Skeletal muscle cell (primary cell): Measurements from ENCODE around the gene GATA2.

Source experiments
- DNase-seq: peaks from one replicate; pipeline ENCODE4 v3.0.0-alpha.2; 2010; ENCODE audit warnings: low read depth
- H3K4me3 ChIP-seq: 2 replicates; pipeline ENCODE4 v1.5.1; 2011; ENCODE audit warnings: low read depth, mild to moderate bottlenecking, control low read depth, low read length, moderate library complexity

Gene GATA2

DNA sequence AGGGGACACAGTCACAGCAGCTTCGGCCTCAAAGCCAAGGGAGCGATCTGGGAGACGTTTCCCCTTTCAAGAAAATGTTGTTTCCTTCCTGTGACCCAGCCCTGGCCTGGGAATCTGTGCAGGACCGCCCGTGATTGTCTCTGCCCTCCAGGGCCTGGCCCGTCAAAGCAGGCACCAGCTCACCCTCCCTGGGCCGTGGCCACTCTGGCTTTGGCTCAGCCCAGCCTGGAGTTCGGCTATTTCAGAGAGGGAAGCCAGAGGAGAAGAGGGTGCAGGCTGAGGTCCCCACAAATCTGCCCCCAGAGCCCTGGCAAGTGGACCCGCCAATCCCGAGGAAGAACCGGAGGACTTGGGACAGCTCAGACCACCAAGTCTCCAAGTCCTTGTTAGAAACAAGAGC, 12.7 kb downstream of the GATA2 start:
- no peak for DNase-seq
- no peak overlapping the region for H3K4me3 ChIP-seq

GRCh38 chr3:128479558-128480086, 13.4 kb downstream of the GATA2 start:
- DNase-seq: no peak
- no peak overlapping the region for H3K4me3 ChIP-seq

DNA sequence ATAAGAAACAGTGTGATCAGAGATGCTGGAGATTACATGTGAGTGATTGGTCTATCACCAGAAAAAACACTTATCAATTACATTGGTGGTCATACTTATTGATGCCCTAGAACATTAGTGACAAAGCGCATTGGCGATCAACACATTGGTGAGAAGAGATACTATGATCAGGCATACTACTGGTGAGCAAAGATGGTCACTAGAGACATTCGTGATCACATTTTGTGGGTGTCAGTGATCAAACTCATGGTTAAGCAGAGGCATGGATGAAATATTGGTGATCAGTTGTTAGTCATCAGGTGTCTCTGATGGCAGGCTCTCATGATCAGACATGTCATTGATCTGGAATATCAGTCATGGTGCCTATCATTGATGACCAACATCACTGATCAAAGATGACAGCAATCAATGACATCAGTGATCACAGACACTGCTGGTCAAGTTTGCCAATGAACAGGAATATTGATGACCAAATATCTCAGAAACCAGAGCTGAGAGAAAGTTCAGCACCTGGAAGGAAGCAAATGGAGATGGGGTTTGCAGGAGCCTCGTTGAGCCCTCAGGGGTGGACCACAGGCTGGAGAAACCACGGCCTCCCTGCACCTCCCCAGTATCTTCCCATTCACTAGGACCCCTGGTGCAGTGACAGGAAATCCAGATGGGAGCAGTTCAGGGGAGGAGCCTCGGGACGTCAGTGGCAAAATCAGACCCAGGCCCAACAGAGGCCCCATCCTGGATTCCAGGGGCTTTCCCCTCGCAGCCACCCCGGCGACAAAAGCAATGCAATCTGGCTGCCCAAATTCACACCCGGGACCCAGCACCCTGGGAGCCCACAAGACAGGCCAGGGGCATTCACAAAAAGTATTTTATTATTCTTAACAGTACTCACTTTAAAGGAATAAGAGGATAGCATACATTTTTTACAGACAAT, 14.2 kb downstream of the GATA2 start:
- H3K4me3 ChIP-seq: no peak overlapping the region
- DNase-seq: no peak

DNA sequence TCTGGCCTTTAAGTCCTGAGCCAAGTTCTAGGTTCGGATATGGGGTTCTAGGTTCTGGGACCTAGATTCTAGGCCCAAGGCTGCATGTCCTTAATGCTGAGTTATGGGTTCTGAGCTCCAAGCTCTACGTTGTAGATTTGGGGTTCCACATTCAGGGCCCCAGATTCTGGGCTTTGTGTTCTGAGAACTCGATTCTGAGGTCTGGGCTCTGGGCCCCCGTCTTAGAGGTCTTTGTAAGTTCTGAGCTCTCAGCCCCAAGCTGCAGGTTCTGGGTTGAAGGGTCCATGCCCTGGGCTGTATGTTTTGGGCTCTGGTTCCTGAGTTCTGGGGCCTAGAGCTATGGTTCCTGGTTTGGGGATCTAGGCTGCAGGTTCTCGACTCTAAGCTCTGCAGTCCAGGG, 16.3 kb downstream of the GATA2 start:
- no peak for DNase-seq
- no peak overlapping the region for H3K4me3 ChIP-seq

DNA sequence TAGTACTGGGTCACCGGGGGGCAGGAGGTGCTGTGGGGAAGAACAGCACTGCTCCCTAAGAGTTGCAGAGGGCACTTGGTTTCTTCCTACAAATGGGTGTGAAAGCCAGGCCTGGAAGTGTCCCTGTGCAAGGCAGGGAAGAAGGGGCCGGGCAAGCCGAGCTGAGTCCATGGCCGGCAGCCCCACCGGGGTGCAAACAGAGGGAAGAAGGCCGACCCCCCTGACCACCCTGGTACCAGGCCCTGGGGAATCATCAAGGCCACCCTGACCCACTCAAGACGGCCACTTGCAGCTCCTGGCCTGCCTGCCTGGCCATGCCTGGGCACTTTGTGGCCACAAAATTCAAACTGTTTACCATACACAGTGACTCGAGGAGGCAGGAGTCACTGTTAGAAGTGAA, 17.6 kb downstream of the GATA2 start:
- no peak for DNase-seq
- no peak overlapping the region for H3K4me3 ChIP-seq

DNA sequence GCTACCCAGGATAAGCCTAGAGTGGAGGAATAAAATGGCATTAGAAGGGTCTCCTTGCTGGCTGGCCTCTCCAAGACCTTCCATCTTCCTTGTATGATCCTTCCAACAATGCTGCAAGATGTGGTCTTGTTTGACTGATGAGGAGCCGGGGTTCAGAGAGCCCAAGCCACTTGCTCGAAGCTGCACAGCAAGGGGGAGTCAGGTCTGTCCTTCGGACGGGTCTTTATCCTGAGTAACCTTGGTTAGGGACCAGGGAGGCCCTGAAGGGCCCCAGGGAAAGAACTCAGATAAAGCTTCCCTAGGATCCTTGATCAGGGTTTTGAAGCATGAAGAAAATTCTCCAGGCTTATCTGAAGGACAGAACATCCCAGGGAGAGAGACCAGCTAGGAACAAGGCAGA, 19.3 kb downstream of the GATA2 start:
- no peak for DNase-seq
- H3K4me3 ChIP-seq: no peak overlapping the region

DNA sequence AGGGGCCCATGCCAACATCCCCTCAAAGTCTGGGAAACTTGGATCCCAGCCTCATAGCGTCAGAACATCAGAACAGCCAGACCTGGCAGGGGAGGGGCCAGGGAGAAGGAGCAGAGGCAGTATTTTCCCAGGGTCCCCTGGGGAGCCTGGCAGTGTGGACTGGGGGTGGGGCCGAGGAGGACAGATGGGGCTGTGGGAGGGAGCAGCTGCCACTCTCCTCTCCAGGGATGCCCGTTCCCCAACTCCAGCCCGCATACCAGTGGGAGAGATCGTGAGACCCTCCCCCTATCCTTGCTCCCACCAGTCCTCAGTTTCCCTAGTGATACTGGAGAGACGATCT, 19.9 kb downstream of the GATA2 start:
- H3K4me3 ChIP-seq: no peak overlapping the region
- DNase-seq: no peak

- no peak for DNase-seq
- H3K4me3 ChIP-seq: no peak overlapping the region
These were observed 20.4 kb downstream of the GATA2 start for GRCh38 chr3:128472449-128473179.

- DNase-seq: no peak
- no peak overlapping the region for H3K4me3 ChIP-seq
These were observed 21.3 kb downstream of the GATA2 start for GRCh38 chr3:128471720-128472119.

- no peak for DNase-seq
- H3K4me3 ChIP-seq: no peak overlapping the region
These were observed 21.9 kb downstream of the GATA2 start for GRCh38 chr3:128471110-128471509.

DNA sequence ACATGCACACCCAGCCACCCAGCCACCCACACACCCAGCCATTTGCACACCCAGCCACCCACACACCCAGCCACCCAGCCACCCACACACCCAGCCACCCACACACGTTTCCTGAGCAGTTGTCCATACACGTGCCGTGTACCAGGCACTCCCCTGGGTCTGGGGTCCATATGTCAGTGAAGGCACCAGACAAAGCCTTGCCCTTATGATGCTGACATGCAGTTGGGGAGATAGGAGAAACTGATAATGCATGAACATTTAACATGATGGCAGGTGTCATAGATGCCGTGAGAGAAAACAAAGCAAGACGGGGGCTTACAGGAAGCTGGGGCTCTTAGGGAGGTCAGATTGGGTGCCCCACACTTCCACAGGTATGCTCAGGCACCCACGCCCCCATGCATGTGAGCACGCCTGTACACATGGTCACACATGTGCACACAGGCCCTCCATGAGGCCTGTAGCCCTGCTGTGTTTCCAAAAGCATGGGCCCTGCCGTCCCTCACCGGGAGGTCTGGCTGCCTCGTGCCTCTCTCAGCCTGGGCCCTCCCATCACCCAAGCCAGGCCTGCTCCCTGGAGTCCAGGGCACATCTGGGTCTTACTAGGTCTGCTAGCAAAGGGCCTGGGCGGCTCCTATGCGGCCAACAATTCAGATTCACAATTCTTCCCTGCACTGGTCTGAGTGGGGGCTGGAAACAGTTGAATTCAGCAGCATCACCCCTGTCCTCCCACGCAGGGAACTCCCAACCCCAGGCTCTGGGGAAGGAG, 22.7 kb downstream of the GATA2 start:
- DNase-seq: no peak
- no peak overlapping the region for H3K4me3 ChIP-seq

DNA sequence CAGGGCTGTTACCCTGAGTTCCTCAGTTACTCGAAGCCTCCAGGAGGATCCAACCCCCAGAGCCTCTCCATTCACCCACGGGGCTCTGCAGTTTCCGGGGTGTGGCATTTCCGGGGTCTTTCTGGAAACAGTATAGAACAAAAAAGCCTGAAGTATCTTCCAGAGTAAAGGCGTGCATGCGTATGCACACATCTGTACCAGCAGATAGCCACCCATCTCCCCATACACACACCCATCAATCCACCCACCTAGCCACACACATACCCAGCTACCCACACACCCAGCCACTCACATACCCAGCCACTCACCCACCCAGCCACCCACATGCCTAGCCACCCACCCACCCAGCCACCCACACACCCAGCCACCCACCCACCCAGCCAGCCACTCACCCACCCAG, 23.4 kb downstream of the GATA2 start:
- no peak for DNase-seq

DNA sequence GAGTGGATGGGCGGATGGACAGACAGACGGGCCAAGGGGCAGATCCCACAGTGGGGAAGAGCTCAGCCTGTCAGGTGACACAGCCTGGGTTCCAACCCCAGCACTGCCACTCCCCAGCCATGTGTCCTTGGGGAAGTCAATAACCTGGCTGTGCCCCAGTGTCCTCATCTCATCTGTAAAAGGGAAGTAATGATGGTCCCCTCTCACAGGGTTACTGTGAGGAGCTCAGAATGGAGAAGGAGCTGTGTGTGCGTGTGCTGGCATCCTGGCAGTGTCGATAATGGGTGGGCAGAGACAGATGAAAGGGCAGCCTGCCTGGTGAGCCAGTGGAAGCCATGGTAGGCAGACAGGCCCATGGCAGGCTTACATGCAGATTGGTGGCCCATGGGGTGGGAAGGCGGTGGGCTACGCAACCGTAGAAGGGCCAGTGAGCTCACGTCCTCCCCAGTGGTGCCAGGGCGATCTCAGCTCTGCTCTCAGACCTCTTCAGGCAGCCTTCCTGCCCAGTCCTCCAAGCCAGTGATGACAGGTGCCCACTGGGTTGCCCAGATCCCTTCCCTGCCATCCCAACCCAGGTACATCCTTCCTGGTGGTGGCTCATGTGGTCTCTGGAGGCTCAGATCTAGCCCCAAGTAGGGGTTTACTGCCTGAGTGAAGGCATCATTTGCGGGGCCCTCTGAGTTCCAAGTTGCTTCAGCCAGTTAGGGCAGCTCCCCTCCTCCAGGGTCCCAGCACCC, 24.0 kb downstream of the GATA2 start:
- no peak for DNase-seq
- H3K4me3 ChIP-seq: no peak overlapping the region

More for the DNA sequence above, 23.4 kb downstream of the GATA2 start:
- no peak overlapping the region for H3K4me3 ChIP-seq

DNA sequence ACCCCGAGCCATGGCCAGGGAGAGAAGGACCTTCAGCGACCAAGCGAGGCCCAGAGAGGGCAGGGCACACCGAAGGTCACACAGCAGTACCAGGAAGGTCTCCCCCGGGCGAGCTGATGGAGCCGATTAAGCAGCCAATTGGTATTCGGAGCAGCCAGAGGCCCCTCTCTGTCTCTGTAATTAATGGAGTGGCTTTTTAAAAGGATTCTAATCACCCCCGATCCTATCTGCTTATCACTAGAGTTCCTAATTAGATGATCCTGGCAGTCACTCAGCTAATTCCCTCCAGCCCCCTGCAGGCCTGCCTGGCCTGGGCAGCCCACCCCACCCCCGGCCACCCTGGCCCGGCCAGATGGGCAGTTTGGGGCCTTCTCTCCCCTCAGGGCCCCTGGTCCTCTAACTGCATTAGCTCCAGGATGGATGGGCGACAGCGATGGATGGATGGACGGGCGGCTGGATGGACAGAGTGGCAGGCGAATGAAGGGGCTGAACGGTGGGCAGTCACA, 24.7 kb downstream of the GATA2 start:
- DNase-seq: no peak
- no peak overlapping the region for H3K4me3 ChIP-seq

GRCh38 chr3:128466840-128467541, 26.0 kb downstream of the GATA2 start, which contains the start of gene DNAJB8:
DNAJB8 (minus strand) TSS chr3:128466890; CDS start chr3:128463245, 3,645 bp downstream.
- DNase-seq: no peak
- H3K4me3 ChIP-seq: no peak within 1 kb of the TSS

GRCh38 chr3:128464702-128465101, 28.3 kb downstream of the GATA2 start:
- H3K4me3 ChIP-seq: no peak overlapping the region
- DNase-seq: no peak

DNA sequence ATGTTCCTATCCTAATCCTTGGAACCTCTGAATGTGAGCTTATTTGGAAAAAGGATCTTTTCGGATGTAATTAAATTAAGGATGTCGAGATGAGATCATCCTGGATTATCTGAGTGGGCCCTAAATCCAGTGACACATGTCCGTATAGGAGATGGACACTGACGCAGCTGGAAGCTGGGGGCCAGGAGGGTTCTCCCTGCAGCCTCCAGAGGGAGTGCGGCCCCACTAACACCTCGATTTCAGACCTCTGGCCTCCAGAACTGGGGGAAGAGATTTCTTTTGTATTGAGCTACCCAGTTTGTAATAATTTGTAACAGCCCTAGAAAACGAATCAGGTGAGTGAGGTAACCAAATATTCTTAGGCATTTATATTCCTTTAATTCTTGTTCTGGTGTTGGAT, 28.8 kb downstream of the GATA2 start:
- no peak for DNase-seq
- no peak overlapping the region for H3K4me3 ChIP-seq

- H3K4me3 ChIP-seq: no peak overlapping the region
- DNase-seq: no peak
These were observed 29.2 kb downstream of the GATA2 start for GRCh38 chr3:128463771-128464170.
